ENCODE measurements around the gene ASPSCR1.

Gene ASPSCR1

GRCh38 chr17:81996232-81996756 is 18.9 kb downstream of the ASPSCR1 start:
- Histone ChIP-seq H3K4me3 (ENCODE audit: low read length in 2 of 2) (no peak overlapping the region), H3K27ac (ENCODE audit: low read depth in 2 of 2, low read length in 2 of 2) (no peak overlapping the region), H3K4me1 (ENCODE audit: control insufficient read depth in 2 of 2, insufficient read depth in 2 of 2, low read length in 2 of 2) (peaks cover 10 to 13% of the 10 kb centered on the region in 2 donors), H3K9me3 (ENCODE audit: control insufficient read depth in 2 of 2, low read length in 2 of 2) (no peaks in the 10 kb centered on the region), H3K27me3 (ENCODE audit: control insufficient read depth in 2 of 2, insufficient read depth in 2 of 2, low read length in 2 of 2) (no peaks in the 10 kb centered on the region), H3K36me3 (ENCODE audit: control insufficient read depth in 2 of 2, insufficient read depth in 2 of 2, low read length in 2 of 2) (peaks cover 0 to 2% of the 10 kb centered on the region in 2 donors), H3K9ac (ENCODE audit: low read depth in 1 of 2, low read length in 2 of 2) (no peak overlapping the region)

- H3K27ac ChIP-seq (ENCODE audit: low read depth in 2 of 2, low read length in 2 of 2) = no peak overlapping the region
- peaks cover 4 to 9% of the 10 kb centered on the region in 2 donors for H3K4me1 ChIP-seq (ENCODE audit: control insufficient read depth in 2 of 2, insufficient read depth in 2 of 2, low read length in 2 of 2)
- H3K9ac ChIP-seq (ENCODE audit: low read depth in 1 of 2, low read length in 2 of 2) = no peak overlapping the region
- no peaks in the 10 kb centered on the region for H3K27me3 ChIP-seq (ENCODE audit: control insufficient read depth in 2 of 2, insufficient read depth in 2 of 2, low read length in 2 of 2)
- no peaks in the 10 kb centered on the region for H3K9me3 ChIP-seq (ENCODE audit: control insufficient read depth in 2 of 2, low read length in 2 of 2)
- peaks cover 0 to 2% of the 10 kb centered on the region in 2 donors for H3K36me3 ChIP-seq (ENCODE audit: control insufficient read depth in 2 of 2, insufficient read depth in 2 of 2, low read length in 2 of 2)
- H3K4me3 ChIP-seq (ENCODE audit: low read length in 2 of 2) = no peak overlapping the region
These were observed 19.5 kb downstream of the ASPSCR1 start for GRCh38 chr17:81996757-81997441.

- H3K36me3 ChIP-seq (ENCODE audit: control insufficient read depth in 2 of 2, insufficient read depth in 2 of 2, low read length in 2 of 2) = peaks cover 0 to 2% of the 10 kb centered on the region in 2 donors
These were observed 20.8 kb downstream of the ASPSCR1 start for GRCh38 chr17:81998212-81998611.

GRCh38 chr17:81998691-81999438 is 21.4 kb downstream of the ASPSCR1 start:
- Histone ChIP-seq H3K36me3 (ENCODE audit: control insufficient read depth in 2 of 2, insufficient read depth in 2 of 2, low read length in 2 of 2) (peaks cover 0 to 2% of the 10 kb centered on the region in 2 donors), H3K27ac (ENCODE audit: low read depth in 2 of 2, low read length in 2 of 2) (no peak overlapping the region), H3K4me1 (ENCODE audit: control insufficient read depth in 2 of 2, insufficient read depth in 2 of 2, low read length in 2 of 2) (no peaks in the 10 kb centered on the region), H3K4me3 (ENCODE audit: low read length in 2 of 2) (no peak overlapping the region), H3K9ac (ENCODE audit: low read depth in 1 of 2, low read length in 2 of 2) (no peak overlapping the region), H3K9me3 (ENCODE audit: control insufficient read depth in 2 of 2, low read length in 2 of 2) (no peaks in the 10 kb centered on the region), H3K27me3 (ENCODE audit: control insufficient read depth in 2 of 2, insufficient read depth in 2 of 2, low read length in 2 of 2) (no peaks in the 10 kb centered on the region)

More at GRCh38 chr17:81998212-81998611, 20.8 kb downstream of the ASPSCR1 start:
- Histone ChIP-seq H3K4me1 (ENCODE audit: control insufficient read depth in 2 of 2, insufficient read depth in 2 of 2, low read length in 2 of 2) (no peaks in the 10 kb centered on the region), H3K9me3 (ENCODE audit: control insufficient read depth in 2 of 2, low read length in 2 of 2) (no peaks in the 10 kb centered on the region), H3K9ac (ENCODE audit: low read depth in 1 of 2, low read length in 2 of 2) (no peak overlapping the region), H3K27me3 (ENCODE audit: control insufficient read depth in 2 of 2, insufficient read depth in 2 of 2, low read length in 2 of 2) (no peaks in the 10 kb centered on the region), H3K27ac (ENCODE audit: low read depth in 2 of 2, low read length in 2 of 2) (no peak overlapping the region), H3K4me3 (ENCODE audit: low read length in 2 of 2) (no peak overlapping the region)

- no peak overlapping the region for H3K27ac ChIP-seq (ENCODE audit: low read depth in 2 of 2, low read length in 2 of 2)
- no peaks in the 10 kb centered on the region for H3K4me1 ChIP-seq (ENCODE audit: control insufficient read depth in 2 of 2, insufficient read depth in 2 of 2, low read length in 2 of 2)
- peaks cover 0 to 2% of the 10 kb centered on the region in 2 donors for H3K36me3 ChIP-seq (ENCODE audit: control insufficient read depth in 2 of 2, insufficient read depth in 2 of 2, low read length in 2 of 2)
- no peak overlapping the region for H3K4me3 ChIP-seq (ENCODE audit: low read length in 2 of 2)
- H3K9me3 ChIP-seq (ENCODE audit: control insufficient read depth in 2 of 2, low read length in 2 of 2) = no peaks in the 10 kb centered on the region
- no peaks in the 10 kb centered on the region for H3K27me3 ChIP-seq (ENCODE audit: control insufficient read depth in 2 of 2, insufficient read depth in 2 of 2, low read length in 2 of 2)
- H3K9ac ChIP-seq (ENCODE audit: low read depth in 1 of 2, low read length in 2 of 2) = no peak overlapping the region
These were observed 22.2 kb downstream of the ASPSCR1 start for GRCh38 chr17:81999587-81999975.

- no peaks in the 10 kb centered on the region for H3K9me3 ChIP-seq (ENCODE audit: control insufficient read depth in 2 of 2, low read length in 2 of 2)
- no peak overlapping the region for H3K27ac ChIP-seq (ENCODE audit: low read depth in 2 of 2, low read length in 2 of 2)
- H3K9ac ChIP-seq (ENCODE audit: low read depth in 1 of 2, low read length in 2 of 2) = no peak overlapping the region
- peaks cover 0 to 2% of the 10 kb centered on the region in 2 donors for H3K36me3 ChIP-seq (ENCODE audit: control insufficient read depth in 2 of 2, insufficient read depth in 2 of 2, low read length in 2 of 2)
- H3K4me1 ChIP-seq (ENCODE audit: control insufficient read depth in 2 of 2, insufficient read depth in 2 of 2, low read length in 2 of 2) = no peaks in the 10 kb centered on the region
- no peak overlapping the region for H3K4me3 ChIP-seq (ENCODE audit: low read length in 2 of 2)
- no peaks in the 10 kb centered on the region for H3K27me3 ChIP-seq (ENCODE audit: control insufficient read depth in 2 of 2, insufficient read depth in 2 of 2, low read length in 2 of 2)
These were observed 22.8 kb downstream of the ASPSCR1 start for GRCh38 chr17:81999976-82000802.

GRCh38 chr17:82000803-82001570 is 23.6 kb downstream of the ASPSCR1 start:
- H3K27ac ChIP-seq (ENCODE audit: low read depth in 2 of 2, low read length in 2 of 2) = no peak overlapping the region
- H3K9ac ChIP-seq (ENCODE audit: low read depth in 1 of 2, low read length in 2 of 2) = no peak overlapping the region
- H3K4me3 ChIP-seq (ENCODE audit: low read length in 2 of 2) = no peak overlapping the region
- peaks cover 0 to 2% of the 10 kb centered on the region in 2 donors for H3K36me3 ChIP-seq (ENCODE audit: control insufficient read depth in 2 of 2, insufficient read depth in 2 of 2, low read length in 2 of 2)
- H3K9me3 ChIP-seq (ENCODE audit: control insufficient read depth in 2 of 2, low read length in 2 of 2) = no peaks in the 10 kb centered on the region
- no peaks in the 10 kb centered on the region for H3K4me1 ChIP-seq (ENCODE audit: control insufficient read depth in 2 of 2, insufficient read depth in 2 of 2, low read length in 2 of 2)
- H3K27me3 ChIP-seq (ENCODE audit: control insufficient read depth in 2 of 2, insufficient read depth in 2 of 2, low read length in 2 of 2) = no peaks in the 10 kb centered on the region

- H3K9me3 ChIP-seq (ENCODE audit: control insufficient read depth in 2 of 2, low read length in 2 of 2) = no peaks in the 10 kb centered on the region
- no peak overlapping the region for H3K27ac ChIP-seq (ENCODE audit: low read depth in 2 of 2, low read length in 2 of 2)
- H3K4me1 ChIP-seq (ENCODE audit: control insufficient read depth in 2 of 2, insufficient read depth in 2 of 2, low read length in 2 of 2) = no peaks in the 10 kb centered on the region
- H3K4me3 ChIP-seq (ENCODE audit: low read length in 2 of 2) = no peak overlapping the region
- no peaks in the 10 kb centered on the region for H3K27me3 ChIP-seq (ENCODE audit: control insufficient read depth in 2 of 2, insufficient read depth in 2 of 2, low read length in 2 of 2)
- H3K36me3 ChIP-seq (ENCODE audit: control insufficient read depth in 2 of 2, insufficient read depth in 2 of 2, low read length in 2 of 2) = peaks cover 0 to 2% of the 10 kb centered on the region in 2 donors
- H3K9ac ChIP-seq (ENCODE audit: low read depth in 1 of 2, low read length in 2 of 2) = no peak overlapping the region
These were observed 24.2 kb downstream of the ASPSCR1 start for GRCh38 chr17:82001571-82002056.

Measured in mucosa of rectum (tissue), 2 donors.